SK-N-SH treated with all-trans-retinoic acid at 6 μM for 48 hours (cell line): ENCODE data around the gene PBRM1.

Experiments
- ATAC-seq: fragments of 200-7000 bp; cut with Tn5 transposase; 3 replicates; pipeline ENCODE4 v1.9.1; 2020; ENCODE audit warnings: mild to moderate bottlenecking, moderate library complexity
- ARNTL ChIP-seq: fragments of 450-650 bp; formaldehyde crosslinking; IDR thresholded peaks from 2 replicates; pipeline ENCODE4 v1.5.0; 2020; ENCODE audit warnings: low read depth, mild to moderate bottlenecking, moderate library complexity, borderline replicate concordance
- BACH2 ChIP-seq: fragments of 250-450 bp; sonication (Bioruptor Pico); IDR thresholded peaks from 2 replicates; pipeline ENCODE4 v1.9.0; 2021; ENCODE audit warnings: mild to moderate bottlenecking, borderline replicate concordance
- CSDC2 ChIP-seq: fragments of 250-450 bp; sonication (Bioruptor Pico); IDR thresholded peaks from 2 replicates; pipeline ENCODE4 v1.5.0; 2020; ENCODE audit warnings: mild to moderate bottlenecking, moderate library complexity
- ESRRG ChIP-seq: fragments of 250-450 bp; sonication (Bioruptor Pico); IDR thresholded peaks from 2 replicates; pipeline ENCODE4 v1.6.1; 2021; ENCODE audit warnings: mild to moderate bottlenecking
- GLIS3 ChIP-seq: fragments of 250-450 bp; sonication (Bioruptor Pico); IDR thresholded peaks from 2 replicates; pipeline ENCODE4 v1.5.0; 2020; ENCODE audit warnings: mild to moderate bottlenecking, moderate library complexity
- ISL1 ChIP-seq: fragments of 250-450 bp; sonication (Bioruptor Pico); IDR thresholded peaks from 2 replicates; pipeline ENCODE4 v2.1.2; 2022; ENCODE audit warnings: mild to moderate bottlenecking, moderate library complexity
- OSR1 ChIP-seq: fragments of 250-450 bp; sonication (Bioruptor Pico); IDR thresholded peaks from 2 replicates; pipeline ENCODE4 v1.8.0; 2022; ENCODE audit warnings: moderate library complexity, mild to moderate bottlenecking, inconsistent platforms
- PPARA ChIP-seq: fragments of 250-450 bp; sonication (Bioruptor Pico); IDR thresholded peaks from 2 replicates; pipeline ENCODE4 v1.5.0; 2020; ENCODE audit warnings: mild to moderate bottlenecking, borderline replicate concordance
- RARB ChIP-seq: fragments of 250-450 bp; sonication (Bioruptor Pico); IDR thresholded peaks from 2 replicates; pipeline ENCODE4 v1.8.0; 2021; ENCODE audit warnings: mild to moderate bottlenecking, moderate library complexity
- TCF4 ChIP-seq: fragments of 250-450 bp; sonication (Bioruptor Pico); IDR thresholded peaks from 2 replicates; pipeline ENCODE4 v1.8.0; 2021; ENCODE audit warnings: mild to moderate bottlenecking, moderate library complexity, borderline replicate concordance
- TOX ChIP-seq: fragments of 250-450 bp; sonication (Bioruptor Pico); IDR thresholded peaks from 2 replicates; pipeline ENCODE4 v1.8.0; 2021; ENCODE audit warnings: mild to moderate bottlenecking, moderate library complexity, borderline replicate concordance
- ZFP3 ChIP-seq: fragments of 250-450 bp; sonication (Bioruptor Pico); IDR thresholded peaks from 2 replicates; pipeline ENCODE4 v1.5.0; 2020; ENCODE audit warnings: mild to moderate bottlenecking, moderate library complexity
- ZFP30 ChIP-seq: fragments of 450-650 bp; formaldehyde crosslinking; IDR thresholded peaks from 2 replicates; pipeline ENCODE4 v1.5.0; 2022; ENCODE audit warnings: mild to moderate bottlenecking, moderate library complexity
- ZNF565 ChIP-seq: fragments of 450-650 bp; formaldehyde crosslinking; conservative IDR thresholded peaks from 2 replicates; pipeline ENCODE4 v1.5.0; 2020; ENCODE audit warnings: low read depth, mild to moderate bottlenecking, moderate library complexity
- ZNF70 ChIP-seq: fragments of 450-650 bp; formaldehyde crosslinking; IDR thresholded peaks from 2 replicates; pipeline ENCODE4 v1.5.0; 2020; ENCODE audit warnings: mild to moderate bottlenecking, moderate library complexity
- ZNF8 ChIP-seq: fragments of 450-650 bp; formaldehyde crosslinking; IDR thresholded peaks from 2 replicates; pipeline ENCODE4 v1.5.0; 2020; ENCODE audit warnings: mild to moderate bottlenecking, moderate library complexity
- TF ChIP-seq, protein P1 (sequence below): fragments of 250-450 bp; sonication (Bioruptor Pico); IDR thresholded peaks from 2 replicates; pipeline ENCODE4 v1.5.1; 2020; ENCODE audit warnings: low read depth, mild to moderate bottlenecking, moderate library complexity
- TF ChIP-seq, protein P2 (sequence below): fragments of 250-450 bp; sonication (Bioruptor Pico); IDR thresholded peaks from 2 replicates; pipeline ENCODE4 v1.5.0; 2020; ENCODE audit warnings: mild to moderate bottlenecking, moderate library complexity
- TF ChIP-seq, protein P3 (sequence below): fragments of 250-450 bp; sonication (Bioruptor Pico); IDR thresholded peaks from 2 replicates; pipeline ENCODE4 v1.8.0; 2021; ENCODE audit warnings: low read depth, mild to moderate bottlenecking, moderate library complexity, borderline replicate concordance
- TF ChIP-seq, protein P4 (sequence below): fragments of 250-450 bp; sonication (Bioruptor Pico); IDR thresholded peaks from 2 replicates; pipeline ENCODE4 v1.8.0; 2020; ENCODE audit warnings: mild to moderate bottlenecking, moderate library complexity, borderline replicate concordance
- TF ChIP-seq, protein P5 (sequence below): fragments of 250-450 bp; sonication (Bioruptor Pico); IDR thresholded peaks from 2 replicates; pipeline ENCODE4 v1.5.1; 2021; ENCODE audit warnings: mild to moderate bottlenecking, moderate library complexity

Gene PBRM1

DNA sequence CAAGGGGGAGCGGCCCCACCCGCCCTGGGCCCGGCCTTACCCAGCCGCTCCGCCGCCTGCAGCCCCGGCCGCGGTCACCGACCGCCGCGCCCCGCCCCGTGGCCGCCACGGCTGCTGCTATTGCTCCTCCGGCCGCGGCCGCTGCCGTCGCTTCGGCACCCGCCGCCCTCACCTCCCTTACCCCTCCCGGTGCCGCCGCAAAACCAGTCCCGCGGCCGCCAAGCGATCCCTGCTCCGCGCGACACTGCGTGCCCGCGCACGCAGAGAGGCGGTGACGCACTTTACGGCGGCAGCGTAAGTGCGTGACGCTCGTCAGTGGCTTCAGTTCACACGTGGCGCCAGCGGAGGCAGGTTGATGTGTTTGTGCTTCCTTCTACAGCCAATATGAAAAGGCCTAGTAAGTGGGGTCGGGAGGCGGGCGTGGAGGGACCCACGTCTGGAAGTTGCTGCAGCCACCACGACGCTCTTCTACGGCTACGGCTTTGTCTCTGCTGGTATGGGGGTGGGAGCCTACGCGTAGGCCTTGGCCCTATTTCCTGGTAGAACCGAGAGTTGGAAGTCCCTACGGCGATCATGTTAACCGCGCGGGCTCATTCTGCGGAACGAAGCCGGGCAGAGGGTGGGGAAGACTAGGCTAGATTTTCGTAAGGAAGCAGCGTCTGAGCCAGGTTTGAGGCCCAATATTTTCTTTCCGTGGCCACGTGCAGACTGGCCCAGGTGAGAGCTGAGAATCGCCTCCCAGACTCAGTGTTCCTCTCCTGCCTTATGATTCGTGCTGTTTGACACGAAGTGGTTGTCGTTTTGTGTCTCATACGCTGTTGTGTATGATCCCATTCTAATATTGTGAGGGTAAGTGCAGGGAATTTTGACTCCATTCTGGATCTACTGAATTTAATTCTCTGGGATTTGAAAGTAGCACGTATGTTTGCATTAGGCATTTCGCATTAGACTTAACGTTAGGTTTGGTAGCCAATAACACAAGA lies at the start of gene PBRM1, which contains the start of gene GNL3:
Gene PBRM1, minus strand, starts transcription at position 205 of the 983 bp plus-strand sequence.
Gene GNL3, plus strand, starts transcription at position 324 of the 983 bp plus-strand sequence. Its CDS starts 61 bp downstream, at position 385.
- peak; percentile 83 for ATAC-seq
- no peak for TF ChIP-seq ZNF8 (CRISPR knock-in tag)
- no peak for TF ChIP-seq CSDC2 (CRISPR knock-in tag)
- TF ChIP-seq ESRRG = no peak
- TF ChIP-seq, protein P1, sequence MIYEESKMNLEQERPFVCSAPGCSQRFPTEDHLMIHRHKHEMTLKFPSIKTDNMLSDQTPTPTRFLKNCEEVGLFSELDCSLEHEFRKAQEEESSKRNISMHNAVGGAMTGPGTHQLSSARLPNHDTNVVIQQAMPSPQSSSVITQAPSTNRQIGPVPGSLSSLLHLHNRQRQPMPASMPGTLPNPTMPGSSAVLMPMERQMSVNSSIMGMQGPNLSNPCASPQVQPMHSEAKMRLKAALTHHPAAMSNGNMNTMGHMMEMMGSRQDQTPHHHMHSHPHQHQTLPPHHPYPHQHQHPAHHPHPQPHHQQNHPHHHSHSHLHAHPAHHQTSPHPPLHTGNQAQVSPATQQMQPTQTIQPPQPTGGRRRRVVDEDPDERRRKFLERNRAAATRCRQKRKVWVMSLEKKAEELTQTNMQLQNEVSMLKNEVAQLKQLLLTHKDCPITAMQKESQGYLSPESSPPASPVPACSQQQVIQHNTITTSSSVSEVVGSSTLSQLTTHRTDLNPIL (CRISPR knock-in tag) = no peak
- TF ChIP-seq ARNTL = no peak
- TF ChIP-seq PPARA (CRISPR knock-in tag) = no peak
- no peak for TF ChIP-seq ZFP30
- TF ChIP-seq RARB (CRISPR knock-in tag) = no peak
- TF ChIP-seq, protein P2, sequence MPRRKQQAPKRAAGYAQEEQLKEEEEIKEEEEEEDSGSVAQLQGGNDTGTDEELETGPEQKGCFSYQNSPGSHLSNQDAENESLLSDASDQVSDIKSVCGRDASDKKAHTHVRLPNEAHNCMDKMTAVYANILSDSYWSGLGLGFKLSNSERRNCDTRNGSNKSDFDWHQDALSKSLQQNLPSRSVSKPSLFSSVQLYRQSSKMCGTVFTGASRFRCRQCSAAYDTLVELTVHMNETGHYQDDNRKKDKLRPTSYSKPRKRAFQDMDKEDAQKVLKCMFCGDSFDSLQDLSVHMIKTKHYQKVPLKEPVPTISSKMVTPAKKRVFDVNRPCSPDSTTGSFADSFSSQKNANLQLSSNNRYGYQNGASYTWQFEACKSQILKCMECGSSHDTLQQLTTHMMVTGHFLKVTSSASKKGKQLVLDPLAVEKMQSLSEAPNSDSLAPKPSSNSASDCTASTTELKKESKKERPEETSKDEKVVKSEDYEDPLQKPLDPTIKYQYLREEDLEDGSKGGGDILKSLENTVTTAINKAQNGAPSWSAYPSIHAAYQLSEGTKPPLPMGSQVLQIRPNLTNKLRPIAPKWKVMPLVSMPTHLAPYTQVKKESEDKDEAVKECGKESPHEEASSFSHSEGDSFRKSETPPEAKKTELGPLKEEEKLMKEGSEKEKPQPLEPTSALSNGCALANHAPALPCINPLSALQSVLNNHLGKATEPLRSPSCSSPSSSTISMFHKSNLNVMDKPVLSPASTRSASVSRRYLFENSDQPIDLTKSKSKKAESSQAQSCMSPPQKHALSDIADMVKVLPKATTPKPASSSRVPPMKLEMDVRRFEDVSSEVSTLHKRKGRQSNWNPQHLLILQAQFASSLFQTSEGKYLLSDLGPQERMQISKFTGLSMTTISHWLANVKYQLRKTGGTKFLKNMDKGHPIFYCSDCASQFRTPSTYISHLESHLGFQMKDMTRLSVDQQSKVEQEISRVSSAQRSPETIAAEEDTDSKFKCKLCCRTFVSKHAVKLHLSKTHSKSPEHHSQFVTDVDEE (CRISPR knock-in tag) = no peak
- TF ChIP-seq ZFP3 = no peak
- no peak for TF ChIP-seq GLIS3 (CRISPR knock-in tag)
- no peak for TF ChIP-seq OSR1
- no peak for TF ChIP-seq ZNF565 (CRISPR knock-in tag)
- TF ChIP-seq, protein P3, sequence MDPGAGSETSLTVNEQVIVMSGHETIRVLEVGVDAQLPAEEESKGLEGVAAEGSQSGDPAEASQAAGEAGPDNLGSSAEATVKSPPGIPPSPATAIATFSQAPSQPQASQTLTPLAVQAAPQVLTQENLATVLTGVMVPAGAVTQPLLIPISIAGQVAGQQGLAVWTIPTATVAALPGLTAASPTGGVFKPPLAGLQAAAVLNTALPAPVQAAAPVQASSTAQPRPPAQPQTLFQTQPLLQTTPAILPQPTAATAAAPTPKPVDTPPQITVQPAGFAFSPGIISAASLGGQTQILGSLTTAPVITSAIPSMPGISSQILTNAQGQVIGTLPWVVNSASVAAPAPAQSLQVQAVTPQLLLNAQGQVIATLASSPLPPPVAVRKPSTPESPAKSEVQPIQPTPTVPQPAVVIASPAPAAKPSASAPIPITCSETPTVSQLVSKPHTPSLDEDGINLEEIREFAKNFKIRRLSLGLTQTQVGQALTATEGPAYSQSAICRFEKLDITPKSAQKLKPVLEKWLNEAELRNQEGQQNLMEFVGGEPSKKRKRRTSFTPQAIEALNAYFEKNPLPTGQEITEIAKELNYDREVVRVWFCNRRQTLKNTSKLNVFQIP (CRISPR knock-in tag) = no peak
- TF ChIP-seq, protein P4, sequence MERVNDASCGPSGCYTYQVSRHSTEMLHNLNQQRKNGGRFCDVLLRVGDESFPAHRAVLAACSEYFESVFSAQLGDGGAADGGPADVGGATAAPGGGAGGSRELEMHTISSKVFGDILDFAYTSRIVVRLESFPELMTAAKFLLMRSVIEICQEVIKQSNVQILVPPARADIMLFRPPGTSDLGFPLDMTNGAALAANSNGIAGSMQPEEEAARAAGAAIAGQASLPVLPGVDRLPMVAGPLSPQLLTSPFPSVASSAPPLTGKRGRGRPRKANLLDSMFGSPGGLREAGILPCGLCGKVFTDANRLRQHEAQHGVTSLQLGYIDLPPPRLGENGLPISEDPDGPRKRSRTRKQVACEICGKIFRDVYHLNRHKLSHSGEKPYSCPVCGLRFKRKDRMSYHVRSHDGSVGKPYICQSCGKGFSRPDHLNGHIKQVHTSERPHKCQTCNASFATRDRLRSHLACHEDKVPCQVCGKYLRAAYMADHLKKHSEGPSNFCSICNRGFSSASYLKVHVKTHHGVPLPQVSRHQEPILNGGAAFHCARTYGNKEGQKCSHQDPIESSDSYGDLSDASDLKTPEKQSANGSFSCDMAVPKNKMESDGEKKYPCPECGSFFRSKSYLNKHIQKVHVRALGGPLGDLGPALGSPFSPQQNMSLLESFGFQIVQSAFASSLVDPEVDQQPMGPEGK (CRISPR knock-in tag) = no peak
- no peak for TF ChIP-seq ZNF70
- TF ChIP-seq BACH2 = no peak
- TF ChIP-seq ISL1 (CRISPR knock-in tag) = no peak

DNA sequence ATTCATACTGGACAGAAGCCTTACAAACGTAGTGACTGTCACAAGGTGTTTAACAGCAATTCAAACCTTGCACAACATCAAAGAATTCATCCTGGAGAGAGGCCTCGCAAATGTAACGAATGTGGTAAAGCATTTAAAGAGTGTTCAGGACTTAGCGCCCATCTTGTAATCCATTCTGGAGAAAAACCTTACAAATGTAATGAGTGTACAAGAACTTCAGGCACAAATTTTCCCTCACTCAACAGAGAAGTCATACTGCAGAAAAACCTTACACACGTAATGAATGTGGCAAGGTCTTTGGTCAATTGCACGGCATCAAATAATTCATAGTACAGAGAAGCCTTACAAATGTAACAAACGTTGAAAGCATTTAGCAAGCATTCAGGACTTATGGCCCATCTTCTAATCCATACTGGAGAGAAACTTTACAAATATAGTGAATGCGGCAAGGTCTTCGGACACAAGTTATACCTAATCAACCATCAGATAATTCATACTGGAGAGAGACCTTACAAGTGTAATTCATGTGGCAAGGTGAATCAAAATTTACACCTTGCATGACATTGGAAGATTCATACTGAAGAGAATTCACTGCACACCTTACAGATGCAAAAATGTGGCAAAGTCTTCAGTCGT lies 47.7 kb upstream of the PBRM1 start:
- ATAC-seq = no peak
- no peak for TF ChIP-seq TOX (CRISPR knock-in tag)
- TF ChIP-seq BACH2 = no peak
- TF ChIP-seq ZFP3 = no peak

DNA sequence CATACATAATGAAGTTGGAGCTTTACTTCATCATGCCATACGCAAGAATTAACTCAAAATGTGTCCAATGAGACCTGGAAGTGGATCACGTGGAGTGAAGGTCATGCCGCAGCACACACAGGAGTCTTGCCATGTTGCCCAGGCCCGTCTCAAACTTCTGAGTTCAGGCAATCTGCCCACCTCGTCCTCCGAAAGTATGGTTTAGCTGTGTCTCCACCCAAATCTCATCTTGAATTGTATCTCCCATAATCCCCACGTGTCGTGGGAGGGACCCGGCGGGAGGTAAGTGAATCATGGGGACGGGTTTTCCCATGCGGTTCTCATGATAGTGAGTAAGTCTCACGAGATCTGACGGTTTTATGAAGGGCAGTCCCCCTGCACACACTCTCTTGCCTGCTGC lies 45.9 kb upstream of the PBRM1 start:
- no peak for ATAC-seq
- TF ChIP-seq PPARA (CRISPR knock-in tag) (no peak), CSDC2 (CRISPR knock-in tag) (no peak), TCF4 (CRISPR knock-in tag) (no peak), ESRRG (no peak), ISL1 (CRISPR knock-in tag) (no peak)
- TF ChIP-seq, protein P4 (CRISPR knock-in tag) = no peak
- TF ChIP-seq, protein P5, sequence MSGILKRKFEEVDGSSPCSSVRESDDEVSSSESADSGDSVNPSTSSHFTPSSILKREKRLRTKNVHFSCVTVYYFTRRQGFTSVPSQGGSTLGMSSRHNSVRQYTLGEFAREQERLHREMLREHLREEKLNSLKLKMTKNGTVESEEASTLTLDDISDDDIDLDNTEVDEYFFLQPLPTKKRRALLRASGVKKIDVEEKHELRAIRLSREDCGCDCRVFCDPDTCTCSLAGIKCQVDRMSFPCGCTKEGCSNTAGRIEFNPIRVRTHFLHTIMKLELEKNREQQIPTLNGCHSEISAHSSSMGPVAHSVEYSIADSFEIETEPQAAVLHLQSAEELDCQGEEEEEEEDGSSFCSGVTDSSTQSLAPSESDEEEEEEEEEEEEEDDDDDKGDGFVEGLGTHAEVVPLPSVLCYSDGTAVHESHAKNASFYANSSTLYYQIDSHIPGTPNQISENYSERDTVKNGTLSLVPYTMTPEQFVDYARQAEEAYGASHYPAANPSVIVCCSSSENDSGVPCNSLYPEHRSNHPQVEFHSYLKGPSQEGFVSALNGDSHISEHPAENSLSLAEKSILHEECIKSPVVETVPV (CRISPR knock-in tag) = no peak
- TF ChIP-seq, protein P1 (CRISPR knock-in tag) = no peak
- TF ChIP-seq, protein P3 (CRISPR knock-in tag) = no peak
- TF ChIP-seq, all 23 proteins: peak for 0
